Glutamatergic neuron (in vitro differentiated cells): ENCODE results near the gene MAP2K7. TPM values are rescaled to one million over a fixed set of nuclear protein-coding genes. Genes with fewer than 3 reads are reported as not detected.

Experiments
- DNase-seq: peaks from one replicate; pipeline ENCODE4 v3.0.0; 2022
- H3K27ac Mint-ChIP-seq: one replicate; pipeline ENCODE4 v1.8.0; 2020; ENCODE audit warnings: mild to moderate bottlenecking, mixed read lengths, inconsistent platforms; ENCODE audit not compliant: unreplicated experiment
- H3K27me3 Mint-ChIP-seq: one replicate; pipeline ENCODE4 v1.8.0; 2020; ENCODE audit warnings: mild to moderate bottlenecking, moderate library complexity, mixed read lengths, inconsistent platforms; ENCODE audit not compliant: unreplicated experiment
- H3K36me3 Mint-ChIP-seq: one replicate; pipeline ENCODE4 v1.8.0; 2020; ENCODE audit warnings: mild to moderate bottlenecking, mixed read lengths, inconsistent platforms; ENCODE audit not compliant: unreplicated experiment
- H3K4me1 Mint-ChIP-seq: one replicate; pipeline ENCODE4 v1.8.0; 2020; ENCODE audit warnings: mild to moderate bottlenecking, low read depth, mixed read lengths, inconsistent platforms; ENCODE audit not compliant: unreplicated experiment
- H3K4me3 Mint-ChIP-seq: one replicate; pipeline ENCODE4 v1.8.0; 2020; ENCODE audit warnings: mild to moderate bottlenecking, mixed read lengths, inconsistent platforms; ENCODE audit not compliant: unreplicated experiment
- H3K9me3 Mint-ChIP-seq: one replicate; pipeline ENCODE4 v1.8.0; 2020; ENCODE audit warnings: mild to moderate bottlenecking, moderate library complexity, mixed read lengths, inconsistent platforms; ENCODE audit not compliant: unreplicated experiment
- total RNA-seq: library from RNA; stranded (reverse); fragmentation: NEBNext Ultra II Directional; extraction: Animal tissue kit (Norgen Biotek cat#: 25700); gene quantifications from one replicate; pipeline ENCODE4 v1.2.1, GENCODE V29; 2021; ENCODE audit not compliant: unreplicated experiment
- TF ChIP-seq, protein P1 (sequence below): fragments of 200-600 bp; sonication (generic); IDR thresholded peaks from one replicate; pipeline ENCODE4 v1.5.0; 2021; ENCODE audit not compliant: partially characterized antibody, unreplicated experiment

The MAP2K7 gene
- total RNA-seq, 1 donor from 2014 or later = 44.2 TPM

DNA sequence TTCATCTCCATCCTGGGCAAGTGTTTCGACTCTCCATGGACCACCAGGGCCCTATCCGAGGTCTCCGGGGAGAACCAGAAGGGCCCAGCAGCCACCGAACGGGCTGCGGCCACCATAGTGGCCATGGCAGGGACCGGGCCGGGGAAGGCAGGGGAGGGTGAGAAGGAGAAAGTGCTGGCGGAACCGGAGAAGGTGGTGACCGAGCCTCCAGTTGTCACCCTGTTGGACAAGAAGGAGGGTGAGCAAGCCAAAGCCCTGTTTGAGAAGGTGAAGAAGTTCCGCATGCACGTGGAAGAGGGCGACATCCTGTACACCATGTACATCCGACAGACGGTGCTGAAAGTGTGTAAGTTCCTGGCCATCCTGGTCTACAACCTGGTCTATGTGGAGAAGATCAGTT is 4.7 kb upstream of the MAP2K7 start:
- H3K4me1 Mint-ChIP-seq = peaks cover 2% of the 10 kb centered on the region
- DNase-seq = no peak
- no peak overlapping the region for H3K4me3 Mint-ChIP-seq
- no peaks in the 10 kb centered on the region for H3K36me3 Mint-ChIP-seq
- TF ChIP-seq, protein P1, sequence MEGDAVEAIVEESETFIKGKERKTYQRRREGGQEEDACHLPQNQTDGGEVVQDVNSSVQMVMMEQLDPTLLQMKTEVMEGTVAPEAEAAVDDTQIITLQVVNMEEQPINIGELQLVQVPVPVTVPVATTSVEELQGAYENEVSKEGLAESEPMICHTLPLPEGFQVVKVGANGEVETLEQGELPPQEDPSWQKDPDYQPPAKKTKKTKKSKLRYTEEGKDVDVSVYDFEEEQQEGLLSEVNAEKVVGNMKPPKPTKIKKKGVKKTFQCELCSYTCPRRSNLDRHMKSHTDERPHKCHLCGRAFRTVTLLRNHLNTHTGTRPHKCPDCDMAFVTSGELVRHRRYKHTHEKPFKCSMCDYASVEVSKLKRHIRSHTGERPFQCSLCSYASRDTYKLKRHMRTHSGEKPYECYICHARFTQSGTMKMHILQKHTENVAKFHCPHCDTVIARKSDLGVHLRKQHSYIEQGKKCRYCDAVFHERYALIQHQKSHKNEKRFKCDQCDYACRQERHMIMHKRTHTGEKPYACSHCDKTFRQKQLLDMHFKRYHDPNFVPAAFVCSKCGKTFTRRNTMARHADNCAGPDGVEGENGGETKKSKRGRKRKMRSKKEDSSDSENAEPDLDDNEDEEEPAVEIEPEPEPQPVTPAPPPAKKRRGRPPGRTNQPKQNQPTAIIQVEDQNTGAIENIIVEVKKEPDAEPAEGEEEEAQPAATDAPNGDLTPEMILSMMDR = no peak
- H3K27ac Mint-ChIP-seq = no peak overlapping the region
- peaks cover 4% of the 10 kb centered on the region for H3K9me3 Mint-ChIP-seq
- H3K27me3 Mint-ChIP-seq = peaks cover 11% of the 10 kb centered on the region

DNA sequence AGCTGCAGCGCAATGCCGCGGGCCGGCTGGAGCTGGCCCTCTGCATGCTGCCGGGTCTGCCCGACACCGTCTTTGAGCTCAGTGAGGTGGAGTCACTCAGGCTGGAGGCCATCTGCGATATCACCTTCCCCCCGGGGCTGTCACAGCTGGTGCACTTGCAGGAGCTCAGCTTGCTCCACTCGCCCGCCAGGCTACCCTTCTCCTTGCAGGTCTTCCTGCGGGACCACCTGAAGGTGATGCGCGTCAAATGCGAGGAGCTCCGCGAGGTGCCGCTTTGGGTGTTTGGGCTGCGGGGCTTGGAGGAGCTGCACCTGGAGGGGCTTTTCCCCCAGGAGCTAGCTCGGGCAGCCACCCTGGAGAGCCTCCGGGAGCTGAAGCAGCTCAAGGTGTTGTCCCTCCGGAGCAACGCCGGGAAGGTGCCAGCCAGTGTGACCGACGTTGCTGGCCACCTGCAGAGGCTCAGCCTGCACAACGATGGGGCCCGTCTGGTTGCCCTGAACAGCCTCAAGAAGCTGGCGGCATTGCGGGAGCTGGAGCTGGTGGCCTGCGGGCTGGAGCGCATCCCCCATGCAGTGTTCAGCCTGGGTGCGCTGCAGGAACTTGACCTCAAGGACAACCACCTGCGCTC is 3.8 kb upstream of the MAP2K7 start:
- peaks cover 5% of the 10 kb centered on the region for H3K9me3 Mint-ChIP-seq
- no peak overlapping the region for H3K4me3 Mint-ChIP-seq
- peaks cover 11% of the 10 kb centered on the region for H3K27me3 Mint-ChIP-seq
- DNase-seq = no peak
- no peak overlapping the region for H3K27ac Mint-ChIP-seq
- peaks cover 4% of the 10 kb centered on the region for H3K4me1 Mint-ChIP-seq
- TF ChIP-seq, protein P1 = no peak
- no peaks in the 10 kb centered on the region for H3K36me3 Mint-ChIP-seq

DNA sequence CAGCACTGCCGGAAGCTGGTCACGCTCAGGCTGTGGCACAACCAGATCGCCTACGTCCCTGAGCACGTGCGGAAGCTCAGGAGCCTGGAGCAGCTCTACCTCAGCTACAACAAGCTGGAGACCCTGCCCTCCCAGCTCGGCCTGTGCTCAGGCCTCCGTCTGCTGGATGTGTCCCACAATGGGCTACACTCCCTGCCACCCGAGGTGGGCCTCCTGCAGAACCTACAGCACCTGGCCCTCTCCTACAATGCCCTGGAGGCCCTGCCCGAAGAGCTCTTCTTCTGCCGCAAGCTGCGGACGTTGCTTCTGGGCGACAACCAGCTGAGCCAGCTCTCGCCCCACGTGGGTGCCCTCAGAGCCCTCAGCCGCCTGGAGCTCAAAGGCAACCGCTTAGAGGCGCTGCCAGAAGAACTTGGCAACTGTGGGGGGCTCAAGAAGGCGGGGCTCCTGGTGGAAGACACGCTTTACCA is 3.2 kb upstream of the MAP2K7 start:
- Mint-ChIP-seq H3K4me3 (no peak overlapping the region), H3K9me3 (peaks cover 8% of the 10 kb centered on the region), H3K27ac (no peak overlapping the region), H3K36me3 (no peaks in the 10 kb centered on the region), H3K27me3 (peaks cover 11% of the 10 kb centered on the region), H3K4me1 (peaks cover 7% of the 10 kb centered on the region)
- TF ChIP-seq, protein P1 = no peak
- no peak for DNase-seq

DNA sequence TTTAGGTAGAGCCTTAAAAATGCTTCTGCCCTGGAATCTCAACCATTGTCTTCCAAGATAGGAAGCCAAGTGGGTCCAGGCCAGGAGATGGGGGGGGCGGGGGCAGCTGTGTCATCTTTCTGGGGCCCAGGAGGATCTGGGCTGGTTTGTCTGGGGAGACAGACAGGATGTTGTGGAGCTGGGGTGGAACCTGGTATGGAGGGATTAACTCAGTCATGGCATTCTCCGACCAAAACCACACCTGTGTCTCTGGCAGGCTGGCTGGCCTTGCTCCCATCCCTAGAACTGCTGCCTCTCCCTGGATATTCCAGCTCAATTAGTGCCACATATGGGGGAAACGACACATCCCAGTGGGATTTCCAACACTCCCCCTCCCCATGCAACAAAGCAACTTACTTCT is 2.7 kb upstream of the MAP2K7 start:
- Mint-ChIP-seq H3K4me1 (peaks cover 10% of the 10 kb centered on the region), H3K27ac (no peak overlapping the region), H3K9me3 (peaks cover 10% of the 10 kb centered on the region), H3K36me3 (no peaks in the 10 kb centered on the region), H3K27me3 (peaks cover 12% of the 10 kb centered on the region), H3K4me3 (no peak overlapping the region)
- TF ChIP-seq, protein P1 = no peak
- no peak for DNase-seq

DNA sequence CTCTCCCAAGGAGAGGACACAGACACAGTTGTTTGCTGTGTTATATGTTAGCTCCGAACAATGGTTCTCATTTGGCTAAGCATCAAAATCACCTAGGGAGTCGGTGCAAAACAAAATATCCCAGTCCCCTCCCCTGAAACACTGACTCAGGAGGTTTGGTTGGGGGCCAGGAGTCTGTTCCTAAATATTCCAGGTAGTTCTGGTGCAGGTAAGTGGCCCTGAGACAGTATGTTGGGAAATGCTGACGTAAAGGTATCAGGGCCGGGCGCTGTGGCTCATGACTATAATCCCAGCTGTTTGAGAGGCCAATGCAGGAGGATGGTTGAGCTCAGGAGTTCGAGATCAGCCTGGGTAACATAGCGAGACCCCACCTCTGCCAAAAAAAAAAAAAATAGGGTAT is 2.3 kb upstream of the MAP2K7 start:
- DNase-seq = no peak
- peaks cover 10% of the 10 kb centered on the region for H3K9me3 Mint-ChIP-seq
- H3K4me1 Mint-ChIP-seq = peaks cover 10% of the 10 kb centered on the region
- no peak overlapping the region for H3K27ac Mint-ChIP-seq
- H3K36me3 Mint-ChIP-seq = no peaks in the 10 kb centered on the region
- H3K4me3 Mint-ChIP-seq = no peak overlapping the region
- H3K27me3 Mint-ChIP-seq = peaks cover 12% of the 10 kb centered on the region
- TF ChIP-seq, protein P1 = no peak
